ENCODE measurements around the gene EMSY.
"Not testable (repeated sequence)": the region's sequence is repeated elsewhere in the genome, so short reads cannot be mapped to it uniquely, and the experiment has no call there.

Gene EMSY

DNA sequence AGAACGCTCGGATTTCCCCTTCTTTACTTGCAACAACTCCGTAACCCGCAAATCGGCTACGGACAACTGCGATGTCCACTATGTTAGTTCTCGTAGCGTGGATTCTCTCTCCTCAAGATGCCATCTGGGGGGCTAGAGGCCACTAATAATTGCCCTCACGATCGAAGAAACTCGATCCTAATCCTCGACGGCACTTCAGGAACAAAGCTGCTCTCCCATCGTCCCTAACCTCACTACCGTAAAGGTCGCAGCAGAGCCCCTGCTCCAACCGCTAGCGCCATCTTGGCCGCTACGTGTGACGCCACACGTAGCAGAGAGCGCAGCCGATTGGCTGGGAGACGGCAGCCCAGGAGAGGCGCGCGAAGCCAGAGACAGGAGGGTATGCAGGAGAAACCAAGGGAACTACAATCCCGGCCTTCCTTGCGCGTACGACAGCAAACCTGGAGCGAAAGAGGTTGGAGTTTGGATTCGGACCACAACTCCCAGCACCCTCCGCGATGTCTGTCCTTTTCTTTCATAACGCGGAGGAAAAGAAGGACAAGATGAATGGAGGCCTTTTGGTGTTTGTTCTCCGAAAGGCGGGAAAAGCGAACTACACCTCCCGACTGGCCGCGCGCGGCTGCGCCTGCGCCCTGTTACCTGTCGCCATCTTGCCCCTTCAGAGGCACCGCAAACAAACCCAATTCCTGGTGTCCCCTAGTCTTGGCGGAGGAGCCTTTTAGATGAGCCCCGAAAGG is at the start of gene EMSY:
Gene EMSY, plus strand, starts transcription at position 635 of the 737 bp plus-strand sequence. CDS start 1,921 bp downstream, outside the sequence.
- DNase-seq: peak; percentile 91 to 92

DNA sequence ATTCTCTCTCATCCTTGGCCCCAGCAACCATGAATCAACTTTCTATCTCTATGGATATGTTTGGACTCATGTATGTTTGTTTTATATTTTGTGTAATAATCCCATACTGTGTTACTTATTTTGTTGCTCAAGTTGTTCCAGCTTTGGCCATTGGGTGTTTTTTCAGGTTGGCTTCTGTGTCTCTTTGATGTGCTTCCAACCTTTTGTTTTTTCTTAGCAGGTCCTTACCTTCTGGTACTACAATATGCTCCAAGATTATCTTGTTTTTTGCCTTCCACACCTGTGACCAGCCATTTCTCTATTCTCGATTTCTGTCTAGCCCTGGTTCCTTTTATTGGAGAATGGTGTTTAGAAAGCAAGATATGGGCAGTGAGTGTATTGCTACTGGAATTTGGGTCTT is 49.5 kb upstream of the EMSY start:
- no peak for DNase-seq

- no peak for DNase-seq
These were observed 47.4 kb upstream of the EMSY start for GRCh38 chr11:76397383-76397782.

DNA sequence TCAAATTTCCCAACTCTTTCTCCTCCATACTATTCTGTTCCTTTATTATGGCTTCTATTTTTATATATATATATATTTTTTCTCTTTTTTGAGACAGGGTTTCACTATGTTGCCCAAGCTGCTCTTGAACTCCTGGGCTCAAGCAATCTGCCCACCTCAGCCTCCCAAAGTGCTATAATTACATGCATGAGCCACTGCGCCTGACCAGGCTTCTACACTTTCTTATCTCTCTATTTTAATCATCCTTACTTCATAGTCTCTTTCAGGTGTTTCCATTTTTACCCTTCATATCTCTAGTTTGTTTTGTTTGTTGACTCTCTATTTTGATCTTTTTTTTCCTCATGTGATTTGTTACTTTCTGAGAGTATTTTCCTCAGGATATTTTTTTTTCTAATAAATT is 43.9 kb upstream of the EMSY start:
- DNase-seq: no peak

- not testable (repeated sequence) for DNase-seq
These were observed 43.3 kb upstream of the EMSY start for GRCh38 chr11:76401484-76401883.

DNA sequence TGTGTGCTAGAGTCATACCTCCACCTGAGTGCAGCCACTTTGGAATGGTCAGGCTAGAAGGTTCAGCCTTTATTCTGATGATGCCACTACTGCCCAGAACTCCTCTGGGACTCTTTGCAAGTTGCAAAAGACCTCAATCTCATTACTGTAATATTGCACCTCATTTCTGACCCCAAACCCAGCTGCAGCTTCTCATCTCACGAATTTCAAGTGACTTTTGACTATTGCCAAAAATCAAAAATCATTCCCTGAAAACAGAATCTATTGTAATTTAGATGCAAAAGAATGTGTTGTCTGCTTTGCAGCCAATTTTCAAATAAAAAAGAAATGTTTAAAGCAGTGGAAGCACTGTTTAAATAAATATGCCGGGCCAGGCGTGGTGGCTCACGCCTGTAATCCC is 38.5 kb upstream of the EMSY start:
- no peak for DNase-seq

DNA sequence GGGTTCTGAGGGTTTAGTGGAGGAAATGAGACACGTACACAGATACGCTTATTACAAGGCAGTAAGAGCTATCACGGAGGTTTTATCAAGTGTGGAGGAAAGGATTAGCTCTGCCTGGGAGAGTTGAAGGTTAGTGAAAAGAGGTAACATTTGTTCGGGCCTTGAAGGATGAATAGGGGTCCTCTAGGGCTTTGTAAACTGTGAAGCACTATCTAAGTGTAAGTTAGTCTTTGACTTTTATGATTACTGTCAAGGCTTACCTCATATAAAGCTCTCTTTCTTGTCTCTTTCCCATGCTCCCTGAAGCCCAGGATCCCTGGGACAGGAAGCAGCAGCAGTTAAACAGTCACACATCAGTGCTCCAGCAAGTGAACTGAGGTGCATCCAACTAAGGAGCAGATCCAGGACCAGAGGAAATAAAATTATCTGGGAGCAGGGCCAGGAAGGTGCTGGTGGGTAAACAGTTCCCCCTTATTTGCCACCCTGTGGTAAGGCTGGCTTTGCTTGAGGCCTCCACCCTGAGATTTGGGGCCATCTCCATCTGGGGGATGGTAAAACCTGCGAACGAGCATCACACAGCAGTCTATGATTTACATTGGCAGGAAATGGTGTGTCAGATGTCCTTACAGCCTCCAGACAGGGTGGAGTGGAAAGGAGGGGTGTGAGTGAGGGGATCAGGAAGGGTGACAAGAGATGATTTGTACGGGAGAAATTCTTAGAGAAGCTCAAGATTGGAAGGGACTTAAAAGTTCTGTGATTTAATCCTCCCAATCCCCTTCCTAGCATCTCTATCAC is 36.5 kb upstream of the EMSY start:
- DNase-seq: no peak

DNA sequence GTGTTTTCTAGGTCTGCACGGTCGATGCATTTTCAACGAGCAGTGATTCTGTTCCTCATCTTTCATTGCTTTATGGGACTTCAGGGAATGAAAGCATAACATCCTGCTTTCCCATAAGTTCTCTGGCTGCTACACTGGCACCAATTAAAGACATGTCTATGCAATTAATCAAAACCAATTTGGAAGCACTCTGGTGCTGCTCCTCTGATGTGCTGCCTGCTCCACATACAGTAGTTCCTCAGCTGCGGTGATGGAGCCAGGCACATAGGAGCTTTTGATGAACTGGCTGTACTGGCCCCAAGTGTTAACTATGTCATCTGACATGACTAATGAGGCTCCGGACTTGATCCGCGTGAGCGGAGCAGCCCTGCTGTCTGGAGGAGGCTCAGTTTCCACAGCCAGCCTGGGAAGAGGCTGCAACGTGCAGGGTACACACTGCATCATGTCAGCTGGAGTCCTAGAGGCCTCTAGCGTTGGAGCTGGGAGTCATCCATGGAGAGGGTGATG is 33.9 kb upstream of the EMSY start:
- no peak for DNase-seq

- DNase-seq: no peak
These were observed 29.7 kb upstream of the EMSY start for GRCh38 chr11:76415073-76415472.

DNA sequence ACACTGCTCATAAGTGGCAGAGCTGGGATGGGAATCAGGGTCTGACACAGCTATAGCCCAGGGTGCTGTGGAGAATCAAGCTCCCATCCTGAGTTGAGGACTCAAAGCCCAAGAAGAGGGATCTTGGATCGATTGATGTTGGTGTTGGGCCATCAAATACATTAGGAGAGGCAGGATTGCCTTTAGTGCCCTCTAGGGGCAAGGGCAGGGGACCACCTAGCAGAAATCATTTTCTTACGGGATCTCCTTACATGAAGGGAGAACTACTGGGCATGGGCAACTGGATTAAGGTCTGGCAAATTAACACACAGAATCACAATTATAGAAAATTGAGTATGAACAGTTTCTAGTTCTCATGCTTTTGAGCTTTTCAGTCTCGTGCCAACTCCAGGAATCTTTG is 24.9 kb upstream of the EMSY start:
- DNase-seq: no peak

- peak in 1 of 2 experiments; percentile 29 for DNase-seq
These were observed 20.4 kb upstream of the EMSY start for GRCh38 chr11:76424379-76424778.

DNA sequence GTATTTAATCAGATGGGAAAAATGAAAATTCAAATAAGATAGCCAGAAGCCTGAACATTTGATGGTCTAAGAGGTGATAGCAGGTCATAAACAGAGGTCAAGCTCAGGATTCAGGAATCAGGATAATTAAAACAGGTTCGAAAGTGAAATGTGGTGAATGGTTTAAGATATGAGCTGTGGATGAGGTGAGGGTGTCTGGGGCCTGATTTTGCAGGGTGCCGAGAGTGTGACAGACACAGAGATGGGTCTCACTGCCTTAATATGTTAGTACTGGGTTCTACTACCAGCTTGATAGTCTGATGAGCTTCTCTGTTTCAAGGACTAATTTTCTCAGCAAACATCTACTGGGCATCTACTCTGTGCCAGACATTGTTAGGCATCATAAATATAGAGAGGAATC is 19.9 kb upstream of the EMSY start:
- no peak for DNase-seq

GRCh38 chr11:76426660-76427059 is 18.2 kb upstream of the EMSY start:
- no peak for DNase-seq

- no peak for DNase-seq
These were observed 8.8 kb upstream of the EMSY start for GRCh38 chr11:76436020-76436419.

DNA sequence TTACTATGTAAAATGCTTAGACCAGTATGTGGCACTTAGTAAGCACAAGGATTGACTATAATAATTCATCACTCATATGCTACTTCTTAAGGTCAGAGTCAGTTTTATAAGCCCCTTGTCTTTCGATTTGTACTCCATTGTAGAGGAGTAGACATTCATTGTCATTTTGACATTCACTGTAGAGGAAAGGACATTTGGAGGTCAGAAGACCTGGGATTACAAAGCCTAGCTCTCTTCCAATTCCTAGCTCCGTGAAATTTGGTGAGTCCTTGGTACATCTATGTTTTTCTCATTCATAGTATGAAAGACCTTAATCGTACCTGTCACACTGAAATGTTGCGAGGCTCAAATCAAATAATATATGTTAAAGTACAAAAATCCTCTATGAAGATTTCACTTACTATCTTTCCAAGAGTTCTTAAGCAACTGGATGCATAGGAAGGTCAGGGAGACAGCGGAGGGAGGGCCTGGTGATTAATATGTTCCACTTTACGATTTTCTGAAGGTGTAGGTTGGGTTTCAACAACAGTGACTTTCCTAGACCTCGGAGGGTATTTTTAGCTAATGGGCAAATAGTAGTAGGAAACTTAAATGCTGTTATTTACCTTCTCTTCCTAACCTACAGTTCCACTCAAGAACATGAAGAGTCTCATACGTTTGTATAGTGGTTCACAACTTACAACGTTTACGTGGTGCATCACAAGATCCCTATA is 1.4 kb upstream of the EMSY start:
- no peak for DNase-seq

GRCh38 chr11:76444065-76444383 is 794 bp upstream of the EMSY start:
- DNase-seq: no peak

DNA sequence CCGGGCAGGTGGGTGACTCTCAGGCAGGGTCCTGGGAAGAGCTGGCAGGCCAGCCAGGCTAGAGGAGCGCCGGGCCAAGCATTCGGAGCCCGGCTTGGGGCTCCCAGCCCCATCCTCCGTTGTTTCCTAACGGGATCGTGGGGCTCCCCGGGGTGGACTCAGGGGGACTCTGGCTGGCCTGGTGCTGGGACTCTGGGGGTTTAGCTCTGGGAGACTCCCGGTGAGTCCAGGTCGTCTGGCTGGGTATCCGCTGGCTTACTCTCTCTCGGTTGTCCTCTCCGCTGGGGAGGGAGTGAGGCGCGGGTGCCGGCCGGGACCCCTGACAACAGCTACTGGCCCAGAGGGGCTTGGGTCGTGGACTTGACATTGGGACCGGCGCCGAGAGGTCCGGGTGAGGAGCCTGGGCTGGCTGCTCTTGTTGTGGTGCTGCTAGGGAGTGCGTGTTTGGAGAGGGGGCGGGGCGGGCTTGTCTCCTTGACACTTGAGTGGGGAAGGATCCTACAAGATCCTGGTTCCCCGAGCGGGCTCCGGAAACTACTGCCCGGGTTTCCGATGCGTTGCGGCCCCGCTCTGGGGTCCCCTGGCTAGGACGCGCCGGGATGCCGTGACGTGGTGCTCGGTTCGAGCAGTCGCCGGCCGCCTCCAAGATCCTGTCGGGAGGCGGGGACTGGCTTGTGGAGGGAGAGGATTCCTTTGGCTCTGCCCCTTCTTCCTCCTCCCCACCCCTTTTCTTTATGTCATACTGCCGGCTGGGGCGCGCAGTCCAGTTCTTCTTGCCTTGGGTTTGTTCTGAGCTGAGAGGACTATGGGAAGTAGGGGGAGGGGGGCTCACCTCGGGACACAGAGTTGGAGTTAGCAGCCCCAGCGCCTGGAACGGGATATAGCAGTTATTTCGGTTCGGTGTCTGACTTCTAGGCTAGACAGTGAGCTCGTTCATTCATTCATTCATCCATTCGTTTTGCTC is 585 bp downstream of the EMSY start:
- DNase-seq: peak; percentile 75 to 77

- no peak for DNase-seq
These were observed 3.7 kb downstream of the EMSY start for GRCh38 chr11:76448506-76448905.

DNA sequence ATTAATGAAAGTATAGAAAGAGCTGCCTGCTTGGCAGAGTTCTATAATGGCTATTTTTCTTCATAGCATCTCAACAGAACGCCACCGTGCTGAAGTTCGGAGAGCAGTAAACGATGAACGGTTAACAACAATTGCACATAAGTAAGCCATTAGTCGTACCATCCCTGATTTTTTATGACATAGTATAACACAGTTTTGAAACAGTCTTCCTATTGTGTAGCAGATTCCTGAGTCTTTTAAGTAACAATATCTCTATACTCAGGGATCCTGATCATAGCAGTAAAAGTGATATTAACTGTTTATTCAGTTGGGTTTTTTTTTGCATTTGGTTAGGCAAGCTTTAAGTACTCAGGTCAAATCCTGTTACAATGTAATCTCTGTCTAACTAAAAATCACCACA is 8.4 kb downstream of the EMSY start:
- DNase-seq: no peak

DNA sequence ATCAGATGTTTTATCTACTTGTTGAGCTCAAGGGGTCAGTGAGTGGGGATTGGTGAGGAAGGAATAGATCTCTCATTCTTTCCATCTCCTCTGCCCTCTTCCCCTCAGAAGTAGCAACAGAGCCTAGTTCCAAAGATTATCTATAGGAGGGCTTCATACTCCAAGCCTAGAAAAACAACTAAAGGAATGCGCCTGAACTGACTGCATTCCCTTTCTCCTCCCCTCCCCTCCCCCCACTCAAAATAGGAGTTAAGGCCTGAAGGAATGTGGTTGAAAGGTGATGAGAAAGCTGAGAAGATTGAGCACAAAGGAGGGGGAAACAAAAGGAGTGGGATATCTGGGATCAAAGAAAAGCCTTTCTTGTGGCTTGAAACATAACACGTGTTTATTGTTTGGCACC is 10.5 kb downstream of the EMSY start:
- DNase-seq: no peak

GRCh38 chr11:76455931-76456330 is 11.1 kb downstream of the EMSY start:
- DNase-seq: no peak

DNA sequence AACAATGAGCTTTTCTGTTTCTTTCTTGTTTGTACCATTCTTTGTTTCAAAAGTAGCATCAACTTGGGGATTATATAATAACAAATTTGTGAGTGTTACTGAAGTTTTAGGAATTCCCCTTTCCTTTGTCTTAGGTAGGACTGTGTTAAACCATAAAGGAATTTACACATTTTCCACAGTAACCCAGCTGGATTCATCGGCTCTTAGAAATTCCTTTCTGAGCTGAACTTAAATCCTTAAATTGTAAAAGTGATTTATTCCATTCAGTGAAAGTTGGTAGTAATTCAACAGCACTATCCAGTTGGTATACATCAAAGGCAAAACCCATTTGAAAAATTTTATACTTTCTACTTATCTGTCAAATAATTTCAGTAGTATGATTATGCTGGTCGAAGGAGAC is 11.8 kb downstream of the EMSY start:
- no peak for DNase-seq

DNA sequence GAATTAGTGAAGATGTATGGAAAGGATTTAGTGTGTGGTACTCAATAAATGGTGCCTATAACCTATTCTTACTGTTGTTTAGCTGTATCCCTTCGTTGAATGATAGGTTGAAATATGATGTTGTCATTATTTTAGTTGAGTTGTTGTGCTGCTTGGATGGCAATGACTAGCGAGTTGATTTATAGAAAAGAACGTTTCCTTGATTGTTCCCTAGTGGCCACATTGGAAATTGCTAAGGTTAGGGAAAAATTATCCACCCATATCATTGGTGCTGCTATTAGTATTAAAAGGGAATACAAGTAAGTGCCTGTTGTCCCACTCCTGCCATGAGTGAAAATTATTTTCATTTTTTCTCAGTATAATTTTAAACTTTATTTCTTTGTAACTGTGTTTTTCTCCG is 14.5 kb downstream of the EMSY start:
- no peak for DNase-seq
